ENCODE results near the gene SCN8A.
A peak's percentile ranks its signal among the peaks of the same experiment; 100 is the strongest.
"Not testable (repeated sequence)": the region's sequence is repeated elsewhere in the genome, so short reads cannot be mapped to it uniquely, and the experiment has no call there.

Gene SCN8A

DNA sequence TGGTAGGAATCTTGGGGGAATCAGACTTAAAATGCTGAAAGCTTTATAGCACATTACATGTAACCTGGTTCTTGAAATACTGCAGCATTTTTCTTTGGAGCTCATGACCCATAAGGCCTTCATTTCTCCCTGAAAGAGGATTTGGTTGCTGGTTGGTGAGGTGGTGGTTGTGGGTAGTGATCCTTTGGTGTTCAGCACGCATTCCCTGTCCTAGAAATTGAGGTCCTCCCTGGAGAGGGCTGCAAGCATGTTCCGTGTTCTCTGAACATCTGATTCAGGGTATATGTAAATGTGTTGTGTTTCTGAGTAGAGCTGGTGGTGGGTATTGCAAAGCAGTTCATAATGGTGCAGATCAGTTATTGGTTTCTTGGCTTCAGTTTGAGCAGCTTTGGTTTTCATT is 2.0 kb downstream of the SCN8A start:
- no peak for TF ChIP-seq JUND (IDR thresholded peaks at IDR 0.05; ENCODE audit: low read depth)
- in situ Hi-C loops (cut with HindIII; ENCODE audit: low pct_unique_long_range_greater_than_20kb, low sequenced_read_pairs), result no loop called here
- no peak for DNase-seq (ENCODE audit: low read depth in 1 of 2, low spot score in 1 of 2)

DNA sequence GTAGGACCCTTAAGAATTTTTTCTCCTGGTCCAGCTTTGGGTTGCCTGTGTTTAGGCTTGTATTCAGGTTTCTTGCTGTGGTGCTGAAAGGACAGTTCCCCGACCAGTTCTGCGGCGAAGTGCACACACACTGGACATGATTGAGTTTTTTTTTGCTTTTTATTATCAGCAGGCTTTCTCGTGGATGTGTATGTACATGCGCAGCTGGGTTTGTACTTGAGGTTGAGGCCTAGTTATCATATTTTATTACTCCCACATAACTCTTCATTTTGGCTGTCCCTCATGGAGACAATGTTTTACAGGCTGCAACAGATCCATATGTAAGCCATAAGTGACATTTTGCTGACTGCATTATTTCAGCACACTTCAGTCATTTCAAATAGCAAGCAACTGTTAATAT is 2.5 kb downstream of the SCN8A start:
- TF ChIP-seq JUND (IDR thresholded peaks at IDR 0.05; ENCODE audit: low read depth), result no peak
- in situ Hi-C loops (cut with HindIII; ENCODE audit: low pct_unique_long_range_greater_than_20kb, low sequenced_read_pairs), result no loop called here
- peak; percentile 67 to 75 for DNase-seq (ENCODE audit: low read depth in 1 of 2, low spot score in 1 of 2)

DNA sequence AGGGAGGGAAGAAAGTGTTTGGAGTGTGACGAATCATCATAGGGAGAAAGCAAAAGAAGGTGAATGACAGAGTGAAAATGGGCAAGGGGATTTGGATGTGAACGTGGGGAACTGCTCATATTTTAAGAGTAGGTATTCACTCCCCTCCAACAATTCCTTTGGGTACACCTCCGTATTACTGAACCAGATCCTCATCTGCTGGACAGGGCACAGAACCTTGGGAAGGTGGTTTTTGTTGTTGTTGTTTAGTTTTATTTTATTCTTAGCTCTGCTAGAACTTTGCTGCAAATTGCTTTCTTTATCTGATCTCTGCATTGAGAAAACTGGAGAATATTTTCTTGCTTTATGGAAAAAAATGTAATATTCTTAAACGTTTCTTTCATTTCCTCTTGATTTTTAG is 7.1 kb downstream of the SCN8A start:
- TF ChIP-seq JUND (IDR thresholded peaks at IDR 0.05; ENCODE audit: low read depth), result no peak
- no peak for DNase-seq (ENCODE audit: low read depth in 1 of 2, low spot score in 1 of 2)
- in situ Hi-C loops (cut with HindIII; ENCODE audit: low pct_unique_long_range_greater_than_20kb, low sequenced_read_pairs), result no loop called here

DNA sequence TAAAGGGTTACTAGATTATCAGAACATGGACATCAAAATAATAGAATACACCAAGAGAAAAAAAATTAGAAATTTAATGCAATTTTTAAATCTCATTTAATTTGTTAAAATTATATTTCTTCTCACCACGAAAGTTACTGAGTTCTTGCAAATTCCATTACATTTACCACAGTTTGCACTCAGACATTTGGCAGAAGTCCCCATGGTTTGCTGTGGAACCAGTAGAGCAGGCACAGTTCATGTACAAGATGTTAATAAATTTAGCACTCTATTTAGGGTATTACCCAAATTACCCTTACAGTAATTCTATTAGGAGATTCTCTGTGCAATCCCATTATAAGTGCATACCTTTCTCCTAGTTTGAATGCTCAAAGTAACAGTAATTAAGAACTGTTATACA is 9.7 kb downstream of the SCN8A start:
- in situ Hi-C loops (cut with HindIII; ENCODE audit: low pct_unique_long_range_greater_than_20kb, low sequenced_read_pairs), result no loop called here
- no peak for TF ChIP-seq JUND (IDR thresholded peaks at IDR 0.05; ENCODE audit: low read depth)
- DNase-seq (ENCODE audit: low read depth in 1 of 2, low spot score in 1 of 2), result peak in 1 of 2 experiments; percentile 25

DNA sequence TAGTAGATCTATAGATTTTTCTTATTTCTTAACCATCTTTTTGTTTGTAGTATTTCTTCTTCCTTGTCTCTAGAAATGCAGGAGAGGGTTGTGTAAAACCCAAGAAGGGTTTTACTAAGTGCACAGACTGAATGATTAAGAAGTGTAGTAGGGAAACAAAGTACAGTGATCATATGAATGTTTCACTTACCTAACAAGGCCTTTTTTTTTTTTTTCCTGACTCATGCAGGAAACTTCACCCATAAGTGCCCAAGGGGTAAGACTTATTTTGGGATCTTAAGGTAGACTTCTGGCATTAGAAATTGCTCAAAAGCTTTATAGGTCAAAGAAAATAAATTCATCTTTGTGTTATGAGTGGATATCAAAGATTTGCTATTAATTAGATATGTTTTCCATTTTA is 10.2 kb downstream of the SCN8A start:
- no peak for TF ChIP-seq JUND (IDR thresholded peaks at IDR 0.05; ENCODE audit: low read depth)
- DNase-seq (ENCODE audit: low read depth in 1 of 2, low spot score in 1 of 2), result no peak
- in situ Hi-C loops (cut with HindIII; ENCODE audit: low pct_unique_long_range_greater_than_20kb, low sequenced_read_pairs), result no loop called here

DNA sequence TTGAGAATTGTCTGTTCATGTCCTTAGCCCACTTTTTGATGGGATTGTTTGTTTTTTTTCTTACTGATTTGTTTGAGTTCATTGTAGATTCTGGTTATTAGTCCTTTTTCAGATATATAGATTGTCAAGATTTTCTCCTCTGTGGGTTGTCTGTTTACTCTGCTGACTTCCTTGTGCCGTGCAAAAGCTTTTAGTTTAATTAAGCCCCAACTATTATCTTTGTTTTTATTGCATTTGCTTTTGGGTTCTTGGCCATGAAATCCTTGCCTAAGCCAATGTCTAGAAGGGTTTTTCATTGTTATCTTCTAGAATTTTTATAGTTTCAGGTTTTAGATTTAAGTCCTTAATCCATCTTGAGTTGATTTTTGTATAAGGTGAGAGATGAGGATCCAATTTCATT is 14.9 kb downstream of the SCN8A start:
- in situ Hi-C loops (cut with HindIII; ENCODE audit: low pct_unique_long_range_greater_than_20kb, low sequenced_read_pairs); DNase-seq (ENCODE audit: low read depth in 1 of 2, low spot score in 1 of 2): not testable (repeated sequence)

DNA sequence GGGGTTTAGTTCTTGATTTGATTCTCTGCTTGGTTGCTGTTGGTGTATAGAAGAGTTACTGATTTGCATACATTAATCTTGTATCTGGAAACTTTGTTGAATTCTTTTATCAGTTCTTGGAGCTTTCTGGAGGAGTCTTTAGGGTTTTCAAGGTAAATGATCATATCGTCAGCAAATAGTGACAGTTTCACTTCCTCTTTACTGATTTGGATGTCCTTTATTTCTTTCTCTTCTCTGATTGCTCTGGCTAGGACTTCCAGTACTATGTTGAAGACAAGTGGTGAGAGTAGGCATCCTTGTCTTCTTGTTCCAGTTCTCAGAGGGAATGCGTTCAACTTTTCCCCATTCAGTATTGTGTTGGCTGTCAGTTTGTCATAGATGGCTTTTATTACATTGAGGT is 16.2 kb downstream of the SCN8A start:
- in situ Hi-C loops (cut with HindIII; ENCODE audit: low pct_unique_long_range_greater_than_20kb, low sequenced_read_pairs); DNase-seq (ENCODE audit: low read depth in 1 of 2, low spot score in 1 of 2): not testable (repeated sequence)

DNA sequence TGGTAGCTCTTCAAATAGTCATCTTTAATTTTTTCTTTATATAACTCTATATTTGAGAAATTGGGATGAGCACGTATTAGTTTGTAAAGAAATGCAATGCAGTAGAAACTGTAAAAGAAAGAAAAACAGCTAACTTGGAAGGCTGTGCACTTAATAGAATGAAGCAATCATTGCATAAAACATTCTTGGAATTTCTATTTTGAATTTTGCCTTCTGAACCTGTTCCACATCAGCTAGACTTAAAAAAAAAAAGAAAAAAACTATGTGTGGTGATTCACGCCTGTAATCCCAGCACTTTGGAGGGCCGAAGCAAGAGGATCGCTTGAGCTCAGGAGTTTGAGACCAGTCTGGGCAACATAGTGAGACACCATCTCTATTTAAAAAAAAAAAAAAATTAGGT is 29.4 kb downstream of the SCN8A start:
- no peak for DNase-seq (ENCODE audit: low read depth in 1 of 2, low spot score in 1 of 2)
- in situ Hi-C loops (cut with HindIII; ENCODE audit: low pct_unique_long_range_greater_than_20kb, low sequenced_read_pairs), result no loop called here
- no peak for TF ChIP-seq JUND (IDR thresholded peaks at IDR 0.05; ENCODE audit: low read depth)

DNA sequence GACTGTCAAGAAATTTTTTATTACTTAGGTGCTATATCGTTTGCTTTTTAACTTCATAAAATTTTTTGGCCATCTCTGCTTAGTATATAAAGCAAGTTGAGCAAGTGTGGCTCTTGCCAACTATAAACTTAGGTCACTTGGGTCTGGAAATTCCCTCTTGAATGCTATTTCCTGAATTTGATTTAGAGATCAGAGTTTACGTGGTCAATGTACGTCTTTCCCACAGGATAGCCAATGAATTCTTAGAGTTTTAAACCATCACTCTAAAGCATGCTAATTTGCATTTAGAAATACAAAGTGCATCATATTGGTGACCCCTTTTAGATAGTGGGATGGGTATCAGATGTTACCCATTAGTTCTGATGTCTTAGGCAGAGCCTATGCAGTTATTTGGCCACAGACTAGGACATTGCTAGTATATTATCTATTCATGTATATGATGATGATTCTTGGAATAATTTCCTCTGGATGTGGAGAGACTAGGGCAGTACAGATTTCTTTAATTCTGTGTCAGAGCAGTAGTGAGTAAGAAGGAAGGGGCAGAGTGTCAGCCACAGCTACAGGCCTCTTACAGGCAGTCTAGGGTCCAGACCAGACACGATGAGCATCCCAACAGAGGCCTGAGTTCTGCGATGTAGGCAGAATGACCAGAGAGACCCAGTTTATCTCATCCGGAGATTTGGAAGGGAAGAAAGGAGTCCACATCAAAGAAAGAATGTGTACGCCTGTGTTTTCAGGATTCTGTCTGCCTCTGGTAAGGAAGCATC is 30.3 kb downstream of the SCN8A start:
- no peak for TF ChIP-seq JUND (IDR thresholded peaks at IDR 0.05; ENCODE audit: low read depth)
- in situ Hi-C loops (cut with HindIII; ENCODE audit: low pct_unique_long_range_greater_than_20kb, low sequenced_read_pairs), result no loop called here
- DNase-seq (ENCODE audit: low read depth in 1 of 2, low spot score in 1 of 2), result no peak

DNA sequence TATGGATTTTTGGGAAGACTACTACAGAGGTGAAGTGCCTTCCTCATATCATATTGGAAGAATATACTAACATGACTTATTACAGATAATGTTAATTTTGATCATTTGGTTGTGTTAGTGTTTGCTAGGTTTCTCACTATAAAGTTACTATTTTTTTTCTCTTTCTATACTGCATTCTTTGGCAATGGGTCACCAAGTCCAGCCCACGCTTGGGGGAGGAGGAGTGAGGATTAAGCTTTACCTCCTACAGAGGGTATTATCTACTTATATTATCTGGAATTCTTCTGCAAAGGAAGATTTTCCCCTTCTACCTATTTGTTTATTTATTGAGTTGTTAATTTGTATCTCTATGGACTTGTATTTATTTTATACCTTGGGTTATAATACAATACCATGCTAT is 31.5 kb downstream of the SCN8A start:
- DNase-seq (ENCODE audit: low read depth in 1 of 2, low spot score in 1 of 2), result no peak
- no peak for TF ChIP-seq JUND (IDR thresholded peaks at IDR 0.05; ENCODE audit: low read depth)
- in situ Hi-C loops (cut with HindIII; ENCODE audit: low pct_unique_long_range_greater_than_20kb, low sequenced_read_pairs), result no loop called here

DNA sequence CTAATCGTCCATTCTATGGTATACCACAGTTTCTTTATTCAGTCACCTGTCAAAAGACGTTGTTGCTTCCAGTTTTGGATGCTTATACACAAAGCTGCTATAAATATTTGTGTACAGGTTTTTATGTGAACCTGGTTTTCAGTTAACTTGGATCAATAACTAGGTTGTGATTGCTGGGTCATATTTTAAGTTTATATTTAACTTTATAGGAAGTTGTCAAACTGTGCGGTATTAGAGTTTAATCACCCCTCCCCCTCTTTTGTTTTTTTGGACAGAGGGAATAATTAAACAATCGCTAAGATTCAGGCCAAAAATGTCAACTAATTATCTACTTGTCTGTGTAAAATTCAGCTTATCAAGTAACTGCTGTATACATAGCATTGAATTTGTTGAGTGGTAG is 34.3 kb downstream of the SCN8A start:
- no peak for DNase-seq (ENCODE audit: low read depth in 1 of 2, low spot score in 1 of 2)
- in situ Hi-C loops (cut with HindIII; ENCODE audit: low pct_unique_long_range_greater_than_20kb, low sequenced_read_pairs), result no loop called here
- TF ChIP-seq JUND (IDR thresholded peaks at IDR 0.05; ENCODE audit: low read depth), result no peak

DNA sequence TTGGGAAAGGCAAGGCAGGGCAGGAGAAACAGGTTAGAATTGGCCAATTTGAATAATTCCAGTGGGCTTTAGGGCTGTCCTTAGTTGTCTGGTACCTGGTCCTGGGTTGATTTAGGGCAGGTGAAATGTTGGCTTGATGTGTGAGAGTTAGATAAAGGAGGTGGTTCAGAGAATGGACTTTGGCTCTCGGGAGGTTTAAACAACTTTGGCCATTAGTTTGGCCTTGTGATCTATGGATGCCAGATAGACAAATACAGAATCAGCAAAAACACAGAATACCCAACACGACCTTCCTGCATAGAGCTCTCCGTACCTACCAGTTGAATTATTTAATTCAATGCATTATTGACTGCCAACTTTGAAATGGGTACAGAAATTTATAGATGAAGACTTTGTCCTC is 35.1 kb downstream of the SCN8A start:
- in situ Hi-C loops (cut with HindIII; ENCODE audit: low pct_unique_long_range_greater_than_20kb, low sequenced_read_pairs), result no loop called here
- no peak for TF ChIP-seq JUND (IDR thresholded peaks at IDR 0.05; ENCODE audit: low read depth)
- DNase-seq (ENCODE audit: low read depth in 1 of 2, low spot score in 1 of 2), result no peak

DNA sequence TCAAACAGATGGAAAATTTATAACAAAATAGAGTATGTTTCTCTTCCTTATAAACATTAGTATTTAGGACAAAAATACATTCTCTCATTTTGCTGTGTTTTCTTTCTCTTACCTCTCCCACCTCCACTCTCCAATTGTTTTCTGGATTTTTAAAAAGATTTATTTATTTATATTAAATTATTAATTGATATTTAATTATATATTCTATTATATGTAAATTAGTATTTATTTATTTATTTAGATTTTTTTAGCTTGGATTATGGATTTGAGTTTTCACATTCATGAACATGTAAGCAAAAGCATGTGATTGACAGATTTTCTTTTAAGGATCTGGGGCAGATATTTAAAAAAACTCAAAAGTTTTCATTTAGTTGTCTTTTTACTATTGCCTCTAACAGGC is 35.6 kb downstream of the SCN8A start:
- no peak for DNase-seq (ENCODE audit: low read depth in 1 of 2, low spot score in 1 of 2)
- in situ Hi-C loops (cut with HindIII; ENCODE audit: low pct_unique_long_range_greater_than_20kb, low sequenced_read_pairs), result no loop called here
- no peak for TF ChIP-seq JUND (IDR thresholded peaks at IDR 0.05; ENCODE audit: low read depth)

DNA sequence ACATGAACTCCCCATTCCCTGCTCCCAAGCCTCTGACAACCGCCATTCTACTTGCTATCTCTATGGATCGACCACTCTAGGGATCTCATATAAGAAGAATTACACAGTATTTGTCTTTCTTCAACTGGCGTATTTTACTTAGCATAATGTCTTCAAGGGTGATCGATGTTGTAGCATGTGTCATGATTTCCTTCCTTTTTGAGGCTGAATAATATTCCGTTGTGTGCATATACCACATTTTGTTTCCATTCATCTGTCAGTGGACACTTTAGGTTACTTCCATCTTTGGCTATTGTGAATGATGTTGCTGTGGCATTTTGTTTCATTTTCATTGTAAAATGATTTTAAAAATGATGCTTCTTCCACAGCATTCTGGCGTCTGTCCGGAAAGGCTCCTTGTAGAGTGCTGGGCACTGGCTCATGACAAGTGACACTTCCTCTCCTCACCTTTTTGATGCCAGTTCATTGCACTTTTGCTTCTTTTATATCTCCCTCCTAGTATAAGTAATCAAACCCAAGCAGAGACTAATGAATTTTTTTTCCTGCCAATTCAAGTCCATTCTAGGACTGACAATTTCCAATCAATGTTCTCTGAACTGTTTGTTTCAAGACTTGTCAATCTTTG is 39.3 kb downstream of the SCN8A start:
- TF ChIP-seq JUND (IDR thresholded peaks at IDR 0.05; ENCODE audit: low read depth), result no peak
- no peak for DNase-seq (ENCODE audit: low read depth in 1 of 2, low spot score in 1 of 2)
- in situ Hi-C loops (cut with HindIII; ENCODE audit: low pct_unique_long_range_greater_than_20kb, low sequenced_read_pairs), result no loop called here

Data from T47D (cell line).